Mammary epithelial cell (primary cell): ENCODE results near the gene BCORL1.

Experiments used
- EZH2 ChIP-seq: IDR thresholded peaks from 2 replicates; pipeline ENCODE4 v1.6.1; 2012; ENCODE audit warnings: low read length, inconsistent platforms, borderline replicate concordance
- TF ChIP-seq, protein P1 (sequence below), 2 donors: IDR thresholded peaks in 1 of 2; conservative IDR thresholded peaks in 1 of 2; 2 replicates each; pipeline ENCODE4 v1.5.1; 2011 to 2012; ENCODE audit warnings: inconsistent platforms in 2 of 2, low read length in 2 of 2, mild to moderate bottlenecking in 2 of 2, control low read depth in 1 of 2, low read depth in 1 of 2; ENCODE audit not compliant: insufficient read depth in 1 of 2; ENCODE audit errors: extremely low read depth in 1 of 2

DNA sequence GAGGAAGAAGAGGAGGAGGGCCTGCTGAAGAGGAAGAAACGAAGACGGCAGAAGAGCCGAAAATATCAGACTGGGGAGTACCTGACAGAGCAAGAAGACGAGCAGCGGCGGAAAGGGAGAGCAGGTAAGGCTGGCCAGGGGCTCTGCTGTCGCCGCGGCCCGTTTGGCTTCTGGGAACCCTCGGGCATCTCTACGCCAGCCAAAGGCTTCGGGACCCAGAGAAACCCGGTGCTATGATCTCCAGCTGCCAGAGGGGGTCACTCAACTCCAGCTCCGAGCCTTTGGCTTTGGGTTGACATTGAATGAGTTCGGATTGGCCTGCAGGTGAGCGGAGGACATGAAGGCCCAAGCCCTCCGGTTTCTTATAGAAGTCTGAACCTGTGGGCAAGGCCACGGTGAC is 42.8 kb downstream of the BCORL1 start:
- TF ChIP-seq, protein P1, sequence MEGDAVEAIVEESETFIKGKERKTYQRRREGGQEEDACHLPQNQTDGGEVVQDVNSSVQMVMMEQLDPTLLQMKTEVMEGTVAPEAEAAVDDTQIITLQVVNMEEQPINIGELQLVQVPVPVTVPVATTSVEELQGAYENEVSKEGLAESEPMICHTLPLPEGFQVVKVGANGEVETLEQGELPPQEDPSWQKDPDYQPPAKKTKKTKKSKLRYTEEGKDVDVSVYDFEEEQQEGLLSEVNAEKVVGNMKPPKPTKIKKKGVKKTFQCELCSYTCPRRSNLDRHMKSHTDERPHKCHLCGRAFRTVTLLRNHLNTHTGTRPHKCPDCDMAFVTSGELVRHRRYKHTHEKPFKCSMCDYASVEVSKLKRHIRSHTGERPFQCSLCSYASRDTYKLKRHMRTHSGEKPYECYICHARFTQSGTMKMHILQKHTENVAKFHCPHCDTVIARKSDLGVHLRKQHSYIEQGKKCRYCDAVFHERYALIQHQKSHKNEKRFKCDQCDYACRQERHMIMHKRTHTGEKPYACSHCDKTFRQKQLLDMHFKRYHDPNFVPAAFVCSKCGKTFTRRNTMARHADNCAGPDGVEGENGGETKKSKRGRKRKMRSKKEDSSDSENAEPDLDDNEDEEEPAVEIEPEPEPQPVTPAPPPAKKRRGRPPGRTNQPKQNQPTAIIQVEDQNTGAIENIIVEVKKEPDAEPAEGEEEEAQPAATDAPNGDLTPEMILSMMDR (conservative IDR thresholded peaks at IDR 0.05 in 1 of 2, IDR thresholded peaks at IDR 0.05 in 1 of 2; ENCODE audit: extremely low read depth in 1 of 2, insufficient read depth in 1 of 2, low read depth in 1 of 2, low read length in 2 of 2): no peak
- no peak for TF ChIP-seq EZH2
